NCI-H510A (cell line): Measurements from ENCODE around the gene TNIP3.

Experiments
- DNase-seq: peaks from one replicate; lab custom pipeline; 2025; lab: John Stamatoyannopoulos, UW

The TNIP3 gene

DNA sequence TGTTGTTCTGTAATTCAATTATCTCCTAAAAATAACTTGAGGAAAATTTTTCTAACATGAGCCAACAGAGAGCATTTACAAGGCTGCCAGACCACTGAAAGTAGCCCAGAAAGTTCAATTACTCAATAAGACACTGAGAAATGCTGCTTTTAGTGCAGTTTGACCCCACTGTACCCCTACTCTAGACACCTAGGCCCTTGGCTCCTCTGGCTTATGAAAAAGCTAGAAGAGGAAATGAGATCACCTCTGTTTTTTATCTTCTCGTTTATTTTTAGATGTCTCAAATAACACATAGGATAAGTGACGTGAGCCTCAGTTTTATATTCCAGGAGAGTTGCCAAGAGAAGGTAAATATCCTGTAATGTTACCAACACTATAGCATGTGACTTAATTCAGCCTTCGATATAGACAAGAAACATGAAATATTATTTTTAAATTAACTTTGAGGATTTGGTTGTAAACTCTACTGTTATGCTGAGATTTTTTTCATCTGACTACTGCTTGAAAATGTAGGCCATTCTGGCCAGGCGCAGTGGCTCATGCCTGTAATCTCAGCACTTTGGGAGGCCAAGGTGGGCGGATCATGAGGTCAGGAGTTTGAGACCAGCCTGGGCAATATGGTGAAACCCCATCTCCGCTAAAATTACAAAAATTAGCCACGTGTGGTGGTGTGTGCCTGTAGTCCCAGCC is 24.4 kb downstream of the TNIP3 start:
- DNase-seq = no peak

DNA sequence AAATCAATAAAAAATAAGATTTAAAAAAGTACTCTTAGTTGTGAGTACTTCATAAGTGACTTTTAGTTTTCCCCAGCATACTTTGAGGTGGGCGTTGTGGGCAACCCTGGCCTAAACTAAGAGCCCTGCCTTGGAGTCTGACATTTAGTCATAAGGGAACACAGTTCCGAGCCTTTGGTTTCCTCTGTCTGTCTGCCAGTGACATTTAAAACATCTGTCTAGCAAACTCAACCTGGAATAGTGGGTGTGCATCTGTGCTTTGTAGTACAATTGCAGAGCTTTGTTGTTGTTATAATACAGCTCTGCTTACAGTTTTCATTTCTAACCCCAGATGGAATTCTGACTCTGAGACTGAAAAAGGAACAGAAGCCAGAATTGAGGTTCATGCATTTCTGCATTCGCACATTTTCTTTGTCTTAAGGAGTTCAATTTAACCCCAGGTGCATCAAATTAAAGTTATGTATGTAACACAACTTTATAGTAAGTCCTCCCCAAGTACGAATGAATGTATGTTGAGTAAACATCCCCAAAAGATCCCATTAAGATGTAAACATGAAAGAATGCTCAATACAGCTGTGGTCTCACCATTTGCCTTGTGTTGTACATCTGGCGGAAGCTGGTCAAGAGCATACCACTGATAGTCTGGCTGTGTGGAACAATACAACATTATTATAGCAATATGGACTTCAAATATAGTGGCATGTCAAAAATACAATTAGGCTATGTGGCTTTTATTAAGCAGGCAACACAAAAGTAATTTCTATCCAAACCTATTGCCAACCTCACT is 25.9 kb downstream of the TNIP3 start:
- no peak for DNase-seq

DNA sequence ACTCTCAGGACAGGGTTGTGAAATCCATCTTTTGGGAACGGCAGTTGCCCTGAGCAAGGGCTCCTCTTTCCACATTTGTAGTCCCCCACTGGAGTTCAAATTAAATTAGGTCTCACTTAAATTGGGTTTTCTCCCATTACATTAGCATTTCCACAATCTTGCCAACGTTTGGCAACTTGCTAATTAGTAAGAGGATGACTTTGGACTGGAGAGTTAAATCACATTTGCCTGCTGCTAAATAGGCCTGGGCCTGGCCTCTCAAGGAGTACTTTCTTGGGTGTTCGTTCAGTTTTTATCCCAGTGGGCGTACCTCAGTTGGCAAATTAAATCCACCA is 33.8 kb downstream of the TNIP3 start:
- no peak for DNase-seq

- no peak for DNase-seq
Measured at GRCh38 chr4:121129606-121130325, 34.4 kb downstream of the TNIP3 start.

DNA sequence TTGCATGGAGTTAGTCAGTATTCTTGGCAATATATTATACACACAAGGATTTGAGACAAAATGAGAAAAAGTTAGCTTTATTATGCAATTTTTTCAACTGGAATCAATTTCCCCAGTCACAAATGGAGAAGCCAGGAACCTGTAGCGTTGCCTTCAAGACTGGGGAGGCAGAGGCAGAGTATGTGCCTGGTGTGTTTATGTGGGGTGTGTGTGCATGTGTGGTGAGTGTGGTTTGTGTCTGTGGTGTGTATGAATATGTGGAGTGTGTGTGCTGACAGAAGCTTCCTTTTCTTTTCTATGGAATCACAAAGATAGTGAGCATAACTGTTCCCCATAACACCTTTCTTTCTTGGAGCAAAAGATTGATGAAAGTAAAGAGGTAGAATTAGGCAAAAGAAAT is 37.0 kb downstream of the TNIP3 start:
- DNase-seq = no peak

- DNase-seq = no peak
Measured at GRCh38 chr4:121126449-121127006, 37.6 kb downstream of the TNIP3 start.

DNA sequence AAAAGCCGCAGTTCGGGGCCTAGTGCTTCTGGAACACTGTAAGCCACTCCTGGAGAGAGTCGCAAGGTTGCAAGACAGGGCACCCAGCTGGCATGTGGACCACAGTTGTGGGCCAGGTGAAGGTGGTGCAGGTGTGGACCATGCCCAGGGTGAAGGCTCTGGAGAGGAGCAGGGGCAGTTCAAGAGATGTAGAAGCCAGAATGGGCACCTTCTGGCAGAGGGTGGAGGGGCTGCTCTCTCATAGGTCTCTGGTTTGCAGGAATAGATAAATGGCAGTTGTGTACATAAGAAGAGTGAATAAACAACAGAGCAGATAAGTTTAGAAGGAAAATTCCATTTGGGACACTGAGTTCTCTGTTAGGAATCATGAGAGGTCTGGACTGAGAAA is 38.6 kb downstream of the TNIP3 start:
- DNase-seq = no peak

- DNase-seq = no peak
Measured at GRCh38 chr4:121122661-121123060, 41.5 kb downstream of the TNIP3 start.

- no peak for DNase-seq
Measured at GRCh38 chr4:121119715-121120114, 44.4 kb downstream of the TNIP3 start.

- no peak for DNase-seq
Measured at GRCh38 chr4:121118344-121118743, 45.8 kb downstream of the TNIP3 start.

DNA sequence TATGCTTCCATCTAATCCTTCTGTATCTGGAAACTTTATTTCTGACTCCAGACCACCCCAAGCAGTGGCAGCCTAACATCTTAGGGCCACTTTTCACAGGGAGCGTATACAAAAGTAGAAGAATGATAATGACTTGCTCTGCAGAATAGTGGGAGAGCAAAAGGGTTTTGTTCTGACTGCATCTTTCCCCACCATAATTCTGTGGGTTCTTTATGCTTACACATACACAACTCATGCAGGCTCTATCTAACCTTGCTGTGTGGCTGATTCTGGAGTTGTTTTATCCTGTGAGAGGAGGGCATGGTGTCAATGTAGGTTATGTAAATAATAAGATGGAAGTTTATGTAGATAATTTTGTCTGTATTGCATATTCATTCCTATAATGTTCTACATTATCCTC is 49.4 kb downstream of the TNIP3 start:
- DNase-seq = no peak

GRCh38 chr4:121112530-121112929 is 51.6 kb downstream of the TNIP3 start:
- DNase-seq = no peak

DNA sequence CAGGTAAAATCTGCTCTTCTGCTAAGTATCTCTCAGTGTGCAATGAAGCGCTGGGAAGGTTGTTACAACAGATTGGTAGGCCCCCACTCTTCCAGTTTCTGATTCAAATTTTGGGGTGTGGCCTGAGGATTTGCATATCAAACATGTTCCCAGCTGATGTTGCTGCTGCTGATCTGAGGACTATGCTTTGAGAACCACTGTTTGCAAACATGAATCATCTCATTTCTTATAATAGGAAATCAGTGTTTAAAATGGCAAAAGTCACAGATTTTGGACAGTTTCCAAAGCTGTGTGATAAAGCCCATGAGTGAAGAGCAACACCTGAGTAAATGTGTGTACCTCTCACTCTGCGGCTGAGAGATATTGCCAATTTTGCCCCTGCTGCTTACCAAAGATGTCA is 55.6 kb downstream of the TNIP3 start:
- DNase-seq = no peak

GRCh38 chr4:121107507-121107906 is 56.6 kb downstream of the TNIP3 start:
- no peak for DNase-seq

- no peak for DNase-seq
Measured at GRCh38 chr4:121100093-121100775, 63.9 kb downstream of the TNIP3 start.

GRCh38 chr4:121098266-121098665 is 65.9 kb downstream of the TNIP3 start:
- DNase-seq = no peak

DNA sequence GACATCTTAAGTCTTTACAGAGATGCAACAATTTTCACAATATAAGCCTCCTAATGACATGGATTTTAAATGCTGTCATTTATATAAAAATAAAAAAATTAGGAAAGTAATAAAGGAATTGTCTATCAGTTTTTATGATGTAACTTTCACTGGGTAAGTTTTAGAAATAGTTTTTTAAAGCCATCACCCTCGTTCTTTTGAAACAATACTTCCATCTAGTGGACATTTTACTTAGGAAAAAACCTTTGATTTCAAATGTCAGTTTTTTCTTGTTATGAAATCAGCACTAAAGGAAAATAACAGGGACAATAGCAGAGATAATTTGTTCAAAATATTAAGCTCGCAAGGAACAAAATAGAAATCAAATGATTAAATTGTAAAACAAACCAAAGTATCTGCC is 67.5 kb downstream of the TNIP3 start:
- DNase-seq = no peak

DNA sequence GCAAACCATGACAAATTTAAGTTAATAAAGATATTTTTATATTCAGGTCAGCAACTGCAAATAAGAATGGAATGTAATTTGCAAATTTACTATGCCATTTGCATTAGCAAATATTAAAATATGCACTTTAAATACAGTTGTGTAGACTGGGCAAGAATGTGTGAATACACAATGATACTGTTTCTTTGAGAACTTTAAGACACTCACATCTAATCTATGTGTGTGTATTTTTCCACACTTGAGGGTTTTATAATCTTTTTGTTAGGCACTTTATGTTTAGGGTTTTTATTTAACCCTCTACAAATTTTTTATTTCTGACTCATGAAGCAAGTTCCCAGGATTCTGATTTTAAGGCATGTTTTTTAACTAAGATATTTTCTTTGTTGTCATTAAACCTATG is 67.9 kb downstream of the TNIP3 start:
- no peak for DNase-seq

DNA sequence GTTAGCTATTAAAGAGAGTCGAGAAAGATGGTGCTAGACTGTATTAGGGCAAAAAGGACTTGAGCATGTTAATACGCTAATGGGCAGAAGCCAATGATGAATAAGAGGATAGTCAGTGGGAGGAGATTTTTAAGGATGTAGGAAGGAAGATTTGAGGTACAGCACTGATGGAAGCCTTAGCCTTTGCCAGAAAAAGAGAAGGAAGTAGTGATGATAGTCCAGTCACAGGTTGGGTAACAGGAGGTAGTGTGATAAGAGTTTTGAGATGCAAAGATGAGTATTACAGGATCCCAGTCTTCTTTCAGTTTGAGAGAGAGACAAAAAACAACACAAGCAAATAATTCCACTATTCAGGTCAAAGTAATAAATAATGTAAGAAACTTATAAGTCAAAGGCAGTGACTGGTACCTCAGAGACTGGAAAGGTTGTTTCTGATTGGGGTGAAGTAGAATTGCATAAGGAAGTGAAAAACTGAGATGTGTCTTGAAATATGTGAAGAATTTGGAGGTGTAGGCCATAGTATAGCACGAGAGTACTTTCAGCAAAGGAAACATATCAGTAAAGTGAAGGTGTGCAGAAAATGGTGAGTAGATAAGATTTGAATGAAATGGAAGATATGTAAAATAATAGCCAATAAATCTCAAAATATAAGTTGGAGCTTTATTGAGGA is 69.7 kb downstream of the TNIP3 start:
- no peak for DNase-seq

- no peak for DNase-seq
Measured at GRCh38 chr4:121093261-121093660, 70.9 kb downstream of the TNIP3 start.

- no peak for DNase-seq
Measured at GRCh38 chr4:121091941-121092340, 72.2 kb downstream of the TNIP3 start.

DNA sequence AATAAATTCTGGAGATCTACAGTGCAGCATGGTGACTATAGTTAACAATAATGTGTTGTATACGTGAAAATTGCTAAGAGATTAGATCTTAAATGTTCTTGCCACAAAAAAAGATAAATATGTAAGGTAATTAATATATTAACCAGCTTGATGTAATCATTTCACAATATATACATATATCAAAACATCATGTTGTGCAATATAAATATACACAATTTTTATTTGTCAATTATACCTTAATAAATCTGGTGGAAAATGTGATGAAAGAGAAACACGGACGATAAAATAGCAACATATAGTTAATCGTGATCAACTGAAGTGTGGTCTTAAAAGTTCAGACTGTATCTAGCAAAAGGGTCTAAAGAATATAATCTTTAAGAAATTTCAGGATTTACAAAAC is 75.3 kb downstream of the TNIP3 start:
- no peak for DNase-seq
